Measurements from ENCODE around the gene CHST1. TPM values are rescaled to one million over a fixed set of nuclear protein-coding genes. Genes with fewer than 3 reads are reported as not detected.
A peak's percentile ranks its signal among the peaks of the same experiment; 100 is the strongest.

CHST1 gene
- total RNA-seq, 1 donor from 2014 or later: not detected

- TF ChIP-seq CTCF (IDR thresholded peaks at IDR 0.05) (no peak), EZH2phosphoT487 (IDR thresholded peaks at IDR 0.05) (no peak)
- Histone ChIP-seq H3K36me3 (no peaks in the 10 kb centered on the region), H3K9ac (no peak overlapping the region), H3K9me3 (ENCODE audit: low read depth) (no peaks in the 10 kb centered on the region), H2AFZ (replicated peaks) (no peak overlapping the region), H3K27me3 (peaks cover 66% of the 10 kb centered on the region), H3K4me3 (peak overlapping the region; percentile 4), H3K79me2 (ENCODE audit: low read depth) (no peaks in the 10 kb centered on the region), H3K4me2 (peak overlapping the region; percentile 63), H3F3A (ENCODE audit: low read depth) (peaks cover 16% of the 10 kb centered on the region), H3K4me1 (peaks cover 17% of the 10 kb centered on the region), H4K20me1 (ENCODE audit: low read depth) (no peaks in the 10 kb centered on the region), H3K27ac (no peak overlapping the region)
- no peaks in the 10 kb centered on the region for H3K36me3 Mint-ChIP-seq
- peak overlapping the region; percentile 50 for H3K27ac Mint-ChIP-seq
- H3K4me3 Mint-ChIP-seq: no peak overlapping the region
- peaks cover 15% of the 10 kb centered on the region for H3K4me1 Mint-ChIP-seq
- peaks cover 2% of the 10 kb centered on the region for H3K27me3 Mint-ChIP-seq (ENCODE audit: insufficient read depth, low read depth)
- peaks cover 2% of the 10 kb centered on the region for H3K9me3 Mint-ChIP-seq
- DNase-seq (ENCODE audit: low spot score): peak; percentile 58
Measured at GRCh38 chr11:45617871-45618601, 47.4 kb downstream of the CHST1 start.

DNA sequence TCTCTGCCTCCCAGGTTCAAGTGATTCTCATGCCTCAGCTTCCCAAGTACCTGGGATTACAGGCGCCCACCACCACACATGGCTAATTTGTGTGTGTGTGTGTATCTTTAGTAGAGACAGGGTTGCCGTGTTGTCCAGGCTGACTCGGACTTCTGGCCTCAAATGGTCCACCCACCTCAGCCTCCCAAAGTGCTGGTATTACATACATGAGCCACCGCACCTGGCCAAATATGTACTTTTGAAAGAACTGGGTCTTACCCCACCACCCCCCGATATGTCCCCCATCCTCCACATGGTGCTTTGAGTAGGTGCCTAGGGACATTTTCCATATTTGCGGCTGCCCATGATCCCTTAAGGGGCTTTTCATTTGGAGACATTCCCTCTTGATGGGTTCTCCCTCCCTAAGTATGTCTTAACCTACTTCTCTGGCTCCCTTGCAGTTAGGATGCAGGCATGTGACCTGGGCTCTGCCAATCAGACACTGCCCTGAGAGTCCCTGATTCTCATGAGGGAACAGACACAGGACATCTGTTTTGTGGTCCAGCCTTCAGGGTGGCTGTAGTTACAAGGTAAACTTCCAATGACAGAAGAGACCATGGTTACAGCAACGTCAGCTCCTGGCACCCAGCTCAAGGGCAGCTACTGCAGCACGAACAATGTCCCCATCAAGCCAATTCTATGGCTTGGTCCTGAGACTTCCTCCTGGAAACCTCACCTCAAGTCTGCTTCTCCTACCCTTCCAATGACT, 48.4 kb downstream of the CHST1 start:
- TF ChIP-seq CTCF (IDR thresholded peaks at IDR 0.05): no peak
- TF ChIP-seq EZH2phosphoT487 (IDR thresholded peaks at IDR 0.05): no peak
- no peak for TF ChIP-seq EZH2 (IDR thresholded peaks at IDR 0.05)
- peaks cover 16% of the 10 kb centered on the region for H3F3A ChIP-seq (ENCODE audit: low read depth)
- no peak for DNase-seq (ENCODE audit: low spot score)
- Mint-ChIP-seq H3K9me3 (peaks cover 2% of the 10 kb centered on the region), H3K4me3 (no peak overlapping the region), H3K27ac (no peak overlapping the region), H3K4me1 (peaks cover 15% of the 10 kb centered on the region), H3K27me3 (ENCODE audit: insufficient read depth, low read depth) (peaks cover 3% of the 10 kb centered on the region), H3K36me3 (no peaks in the 10 kb centered on the region)
- no peak overlapping the region for H2AFZ ChIP-seq (replicated peaks)
- no peak overlapping the region for H3K27ac ChIP-seq
- no peaks in the 10 kb centered on the region for H3K79me2 ChIP-seq (ENCODE audit: low read depth)
- H4K20me1 ChIP-seq (ENCODE audit: low read depth): no peaks in the 10 kb centered on the region
- peaks cover 17% of the 10 kb centered on the region for H3K4me1 ChIP-seq
- H3K4me2 ChIP-seq: no peak overlapping the region
- H3K36me3 ChIP-seq: no peaks in the 10 kb centered on the region
- no peaks in the 10 kb centered on the region for H3K9me3 ChIP-seq (ENCODE audit: low read depth)
- H3K9ac ChIP-seq: no peak overlapping the region
- peaks cover 75% of the 10 kb centered on the region for H3K27me3 ChIP-seq
- H3K4me3 ChIP-seq: no peak overlapping the region

GRCh38 chr11:45615182-45615792, 50.1 kb downstream of the CHST1 start:
- no peak overlapping the region for H3K4me3 Mint-ChIP-seq
- no peaks in the 10 kb centered on the region for H3K9me3 Mint-ChIP-seq
- no peak overlapping the region for H2AFZ ChIP-seq (replicated peaks)
- H3K79me2 ChIP-seq (ENCODE audit: low read depth): no peaks in the 10 kb centered on the region
- H3K9me3 ChIP-seq (ENCODE audit: low read depth): no peaks in the 10 kb centered on the region
- H3F3A ChIP-seq (ENCODE audit: low read depth): peaks cover 16% of the 10 kb centered on the region
- H3K4me1 ChIP-seq: peaks cover 17% of the 10 kb centered on the region
- H3K36me3 ChIP-seq: no peaks in the 10 kb centered on the region
- no peak overlapping the region for H3K4me3 ChIP-seq
- H3K9ac ChIP-seq: no peak overlapping the region
- no peak overlapping the region for H3K4me2 ChIP-seq
- no peak for DNase-seq (ENCODE audit: low spot score)
- H3K27me3 Mint-ChIP-seq (ENCODE audit: insufficient read depth, low read depth): peaks cover 8% of the 10 kb centered on the region
- peaks cover 66% of the 10 kb centered on the region for H3K27me3 ChIP-seq
- H4K20me1 ChIP-seq (ENCODE audit: low read depth): no peaks in the 10 kb centered on the region
- H3K36me3 Mint-ChIP-seq: no peaks in the 10 kb centered on the region
- TF ChIP-seq EZH2phosphoT487 (IDR thresholded peaks at IDR 0.05) (no peak), EZH2 (IDR thresholded peaks at IDR 0.05) (no peak), CTCF (IDR thresholded peaks at IDR 0.05) (no peak)
- no peak overlapping the region for H3K27ac Mint-ChIP-seq
- peaks cover 19% of the 10 kb centered on the region for H3K4me1 Mint-ChIP-seq
- no peak overlapping the region for H3K27ac ChIP-seq
